ENCODE results near the gene ZBTB14.

DNA sequence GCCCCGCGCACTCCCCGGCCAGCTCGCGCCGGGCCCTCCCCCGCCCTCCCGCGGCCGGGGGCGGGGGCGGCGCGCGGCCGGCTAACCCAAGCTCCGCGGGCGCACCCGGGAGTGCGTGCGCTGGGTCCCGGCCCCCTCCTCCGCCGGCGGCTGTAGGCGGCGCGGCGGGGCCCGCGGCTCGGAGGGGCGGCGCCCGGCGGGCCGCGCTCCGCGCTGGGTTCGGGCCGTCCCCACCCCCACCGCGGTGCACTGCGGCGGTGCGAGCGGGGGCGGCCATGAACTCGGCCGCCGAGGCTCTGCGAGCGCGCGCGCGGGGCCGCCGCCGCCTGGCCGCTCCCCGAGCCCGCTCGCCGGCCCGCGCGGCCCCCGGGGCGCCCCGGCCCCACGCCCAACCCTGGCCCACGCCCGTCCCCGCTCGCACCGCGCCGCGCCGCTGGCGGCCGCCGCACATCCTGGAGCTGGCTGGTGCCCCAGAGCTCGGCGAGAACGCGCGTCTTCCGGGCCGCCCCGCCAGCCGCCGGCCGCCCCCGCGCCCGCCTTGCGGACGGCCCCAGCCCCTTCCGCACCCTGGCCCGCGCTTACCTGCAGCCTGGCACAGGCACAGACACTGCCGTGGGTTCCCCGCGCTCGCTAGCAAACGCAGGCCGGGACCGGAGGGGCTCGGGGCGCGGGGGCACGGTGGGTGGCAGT is at the start of gene ZBTB14:
- TF ChIP-seq, protein P1, sequence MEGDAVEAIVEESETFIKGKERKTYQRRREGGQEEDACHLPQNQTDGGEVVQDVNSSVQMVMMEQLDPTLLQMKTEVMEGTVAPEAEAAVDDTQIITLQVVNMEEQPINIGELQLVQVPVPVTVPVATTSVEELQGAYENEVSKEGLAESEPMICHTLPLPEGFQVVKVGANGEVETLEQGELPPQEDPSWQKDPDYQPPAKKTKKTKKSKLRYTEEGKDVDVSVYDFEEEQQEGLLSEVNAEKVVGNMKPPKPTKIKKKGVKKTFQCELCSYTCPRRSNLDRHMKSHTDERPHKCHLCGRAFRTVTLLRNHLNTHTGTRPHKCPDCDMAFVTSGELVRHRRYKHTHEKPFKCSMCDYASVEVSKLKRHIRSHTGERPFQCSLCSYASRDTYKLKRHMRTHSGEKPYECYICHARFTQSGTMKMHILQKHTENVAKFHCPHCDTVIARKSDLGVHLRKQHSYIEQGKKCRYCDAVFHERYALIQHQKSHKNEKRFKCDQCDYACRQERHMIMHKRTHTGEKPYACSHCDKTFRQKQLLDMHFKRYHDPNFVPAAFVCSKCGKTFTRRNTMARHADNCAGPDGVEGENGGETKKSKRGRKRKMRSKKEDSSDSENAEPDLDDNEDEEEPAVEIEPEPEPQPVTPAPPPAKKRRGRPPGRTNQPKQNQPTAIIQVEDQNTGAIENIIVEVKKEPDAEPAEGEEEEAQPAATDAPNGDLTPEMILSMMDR (IDR thresholded peaks at IDR 0.05) = no peak
- no peak for TF ChIP-seq POLR2A (IDR thresholded peaks at IDR 0.05)

All from lower leg skin (tissue), 3 donors.